ENCODE measurements around the gene CENPE. TPM values are rescaled to one million over a fixed set of nuclear protein-coding genes. Genes with fewer than 3 reads are reported as not detected.

The CENPE gene
- total RNA-seq, 1 donor from 2014 or later, result 0.51 TPM

DNA sequence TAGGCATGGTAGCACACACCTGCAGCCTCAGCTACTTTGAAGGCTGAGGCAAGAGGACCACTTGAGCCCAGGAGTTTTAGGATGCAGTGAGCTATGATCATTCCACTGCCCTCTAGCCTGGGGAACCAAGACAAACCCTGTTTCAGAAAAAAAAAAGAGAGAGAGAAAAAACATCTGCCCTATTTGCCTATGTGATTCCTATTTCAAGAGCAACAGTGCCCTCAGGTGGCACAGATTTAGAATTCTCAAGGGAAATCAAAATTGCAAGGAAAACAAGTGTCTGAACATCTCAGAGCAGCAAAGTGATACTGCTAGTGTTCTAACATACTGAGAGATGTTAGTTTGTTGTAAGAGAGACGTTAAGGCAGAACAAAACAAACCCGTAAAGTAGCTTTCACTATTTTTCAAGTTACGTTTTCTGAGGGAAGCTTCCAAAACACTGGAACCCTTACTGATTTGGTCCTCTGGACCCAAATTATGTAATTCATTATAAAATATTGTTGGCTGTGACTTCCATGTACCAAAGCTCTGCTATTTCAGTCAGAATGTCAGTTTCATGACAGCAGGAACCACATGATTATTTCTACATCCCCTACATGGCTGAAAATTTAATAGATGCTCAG lies 106.4 kb downstream of the CENPE start:
- DNase-seq (ENCODE audit: missing footprints), result no peak
- intact Hi-C loops (cut with DNase I), result loop anchor here (5.0 to 10.0 kb wide), 2 partner anchors 44 to 77 kb away; partner anchors contain the start of gene SLC9B1
- no peak for ATAC-seq

DNA sequence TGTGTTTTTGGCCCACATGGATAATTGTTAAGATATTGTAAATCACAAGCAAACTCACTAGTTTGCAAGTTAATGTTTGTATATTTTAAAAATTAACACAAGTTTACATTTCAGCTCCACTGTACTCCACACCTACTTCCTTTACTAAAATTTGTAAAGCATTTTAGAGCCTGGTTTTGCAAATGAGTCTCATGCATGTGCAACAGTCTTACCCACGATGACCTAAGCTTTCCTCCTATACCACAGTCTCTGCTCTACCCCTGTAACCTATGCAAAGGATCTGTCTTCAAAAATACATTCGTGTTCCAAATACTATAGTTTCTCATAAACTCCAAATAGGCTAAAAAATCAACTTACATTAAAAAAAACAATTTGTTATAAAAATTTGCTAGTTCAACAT lies 108.7 kb downstream of the CENPE start:
- no peak for ATAC-seq
- no peak for DNase-seq (ENCODE audit: missing footprints)
- intact Hi-C loops (cut with DNase I), result no loop called here

DNA sequence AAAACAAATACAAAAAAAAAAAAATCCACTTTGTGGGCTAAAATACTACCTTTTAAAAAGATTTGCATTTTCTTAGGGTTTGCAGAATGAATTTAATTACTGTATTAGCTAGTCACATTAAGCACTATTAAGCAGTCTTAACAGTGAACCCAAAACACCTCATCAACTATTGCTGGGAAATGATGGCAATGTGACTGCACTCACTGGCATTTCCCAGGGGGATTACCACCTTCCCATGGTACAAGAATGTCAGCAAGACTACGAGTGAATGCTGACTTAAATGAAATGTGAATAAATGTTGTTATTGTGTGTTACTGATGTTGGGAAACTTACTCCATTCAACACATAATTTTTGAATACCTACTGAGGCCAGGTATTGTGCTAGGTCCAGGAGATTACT lies 111.6 kb downstream of the CENPE start:
- no peak for ATAC-seq
- DNase-seq (ENCODE audit: missing footprints), result no peak
- intact Hi-C loops (cut with DNase I), result no loop called here

DNA sequence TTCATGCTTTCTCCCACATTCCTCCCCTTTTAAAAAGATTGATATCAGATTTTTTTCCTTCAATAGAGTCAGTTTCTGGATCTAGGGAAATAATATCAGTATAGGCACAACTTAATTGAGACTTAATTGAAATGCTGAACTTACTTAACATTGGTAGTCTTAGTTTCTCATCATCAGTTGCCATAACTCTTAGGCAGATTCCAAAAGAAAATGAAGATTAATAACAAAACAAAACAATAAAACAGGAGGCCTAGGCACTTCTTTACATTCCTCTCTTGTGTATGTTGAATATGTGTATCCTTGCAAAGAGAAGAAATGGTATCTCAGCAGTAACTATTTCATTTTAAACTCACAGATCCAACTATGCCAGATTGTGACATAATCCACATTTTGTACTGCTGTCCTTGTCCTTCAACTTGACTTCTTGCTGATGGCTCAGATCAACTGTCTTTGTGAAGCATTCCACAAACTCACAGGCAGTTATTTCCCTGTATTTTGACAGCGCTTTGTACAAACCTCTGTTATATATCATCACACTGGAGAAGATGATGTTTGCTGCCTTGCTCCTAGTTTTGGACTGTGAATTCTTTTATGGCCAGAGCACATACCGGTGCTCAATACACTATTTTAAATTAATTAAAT lies 112.5 kb downstream of the CENPE start:
- intact Hi-C loops (cut with DNase I), result no loop called here
- DNase-seq (ENCODE audit: missing footprints) (no peak), ATAC-seq (no peak)

DNA sequence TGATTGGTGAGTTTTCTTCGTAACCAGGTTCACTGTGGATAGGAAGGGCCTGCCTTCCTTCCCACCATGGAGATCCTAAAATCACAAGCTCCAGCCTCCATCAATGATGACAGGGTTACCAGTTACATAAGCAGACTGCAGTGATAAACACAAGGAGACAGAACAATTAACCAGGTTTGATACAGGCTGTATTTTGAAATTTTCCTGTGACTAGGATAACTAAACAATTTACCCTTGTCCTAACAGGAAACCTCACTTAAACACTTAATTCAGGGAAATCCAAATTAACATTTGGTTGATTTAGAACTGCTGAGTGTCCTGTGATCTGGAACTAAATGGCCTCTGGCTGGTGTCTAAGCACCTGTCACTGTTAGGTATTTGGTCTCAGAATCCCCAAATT lies 118.5 kb downstream of the CENPE start:
- ATAC-seq, result no peak
- intact Hi-C loops (cut with DNase I), result no loop called here
- no peak for DNase-seq (ENCODE audit: missing footprints)

DNA sequence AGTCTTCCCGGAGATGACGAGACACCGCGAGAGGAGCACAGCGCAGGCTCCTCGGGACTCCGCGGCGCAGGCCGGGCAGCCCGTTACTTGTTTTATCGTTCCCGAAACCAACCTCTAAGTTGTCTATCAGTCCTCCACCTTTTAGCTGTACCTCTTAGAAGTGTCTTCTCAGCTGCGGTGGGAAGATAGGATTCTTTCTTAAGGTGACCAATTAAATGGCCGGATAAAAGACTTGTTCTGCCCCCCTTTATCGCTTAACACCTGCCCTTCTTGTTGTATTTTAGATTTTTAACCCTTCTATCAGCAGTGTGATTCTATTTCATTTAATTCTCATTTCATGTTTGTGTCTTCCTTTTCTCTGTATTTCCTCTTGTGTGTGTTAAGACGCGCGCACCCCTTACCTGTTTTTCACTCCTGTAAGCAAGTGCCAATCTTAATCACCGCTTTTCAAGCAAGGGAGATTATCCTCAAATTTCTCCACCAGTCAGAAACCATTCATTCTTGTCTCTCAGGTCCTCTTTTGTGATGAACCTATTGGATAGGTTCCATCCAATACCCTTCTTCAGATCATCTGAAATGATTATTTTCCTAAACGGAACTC lies 121.3 kb downstream of the CENPE start, which contains the start of gene SLC9B2:
SLC9B2 (minus strand) TSS at position 15 of the 601 bp plus-strand sequence. CDS start 9,211 bp downstream, outside the sequence.
- DNase-seq (ENCODE audit: missing footprints) (no peak), ATAC-seq (no peak)
- intact Hi-C loops (cut with DNase I), result no loop called here

DNA sequence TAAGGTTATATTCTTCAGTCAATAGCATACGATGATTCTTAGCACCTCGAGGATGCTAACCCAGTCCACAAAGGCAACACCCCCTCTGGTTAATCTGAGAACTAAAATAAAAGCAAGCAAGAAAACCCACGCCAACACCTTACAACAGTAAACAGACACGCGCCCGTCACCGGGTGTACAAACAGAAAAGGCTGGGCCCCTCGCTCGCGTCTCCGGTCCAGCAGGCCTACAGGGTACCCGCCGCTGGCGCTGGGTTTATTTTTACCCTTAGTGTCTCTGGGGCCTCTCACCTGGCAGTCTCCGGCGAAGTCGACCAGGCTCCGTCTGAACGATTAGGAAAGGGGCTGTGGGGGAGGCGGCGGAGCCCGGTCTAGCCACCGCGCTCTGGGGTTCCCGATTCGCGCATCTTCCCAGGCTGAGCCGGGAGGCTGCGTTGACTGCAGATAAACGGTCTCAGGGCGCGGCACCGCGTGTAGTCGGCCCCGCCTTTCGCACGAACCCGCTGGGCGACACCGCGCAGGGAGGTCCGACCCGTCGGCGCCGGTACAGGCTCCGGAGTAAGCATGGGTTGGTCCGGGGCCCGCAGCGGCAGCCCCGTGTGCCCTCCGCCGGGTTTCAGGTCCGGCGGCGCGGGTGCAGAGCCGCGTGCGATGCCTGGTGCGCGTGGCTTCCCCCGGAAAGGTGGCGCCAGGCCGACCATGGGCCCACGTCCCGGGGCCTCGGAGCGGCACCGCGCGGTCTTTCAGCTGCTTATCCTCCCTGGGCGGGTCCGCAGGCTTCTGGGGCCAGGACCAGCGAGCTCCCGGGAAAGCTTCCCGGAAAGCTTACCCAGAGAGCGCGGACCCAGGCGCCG lies 122.0 kb downstream of the CENPE start:
- ATAC-seq, result peak; percentile 93
- peak; percentile 84 for DNase-seq (ENCODE audit: missing footprints)
- intact Hi-C loops (cut with DNase I), result no loop called here

DNA sequence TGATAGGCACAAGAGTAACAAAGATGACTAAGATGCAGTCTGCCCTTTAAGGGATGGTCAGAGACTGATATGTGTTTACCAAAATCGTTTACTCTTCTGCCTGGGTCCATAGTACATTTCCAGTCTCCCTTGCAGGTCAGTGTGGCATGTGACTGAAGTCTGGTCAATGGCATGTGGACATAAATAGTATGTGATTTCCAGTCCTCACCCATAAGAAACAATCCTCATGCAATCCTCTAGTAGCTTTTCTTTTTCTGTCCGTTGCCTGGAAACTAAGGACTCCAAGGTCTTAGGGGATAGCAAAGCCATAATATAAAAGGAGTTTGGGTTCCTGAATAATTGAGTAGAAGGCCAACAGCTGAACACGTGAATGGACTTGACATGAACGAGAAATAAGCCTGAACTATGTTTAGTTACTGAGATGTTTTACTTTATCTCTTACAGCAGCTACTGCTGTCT lies 122.7 kb downstream of the CENPE start:
- ATAC-seq (no peak), DNase-seq (ENCODE audit: missing footprints) (no peak)
- intact Hi-C loops (cut with DNase I), result no loop called here

DNA sequence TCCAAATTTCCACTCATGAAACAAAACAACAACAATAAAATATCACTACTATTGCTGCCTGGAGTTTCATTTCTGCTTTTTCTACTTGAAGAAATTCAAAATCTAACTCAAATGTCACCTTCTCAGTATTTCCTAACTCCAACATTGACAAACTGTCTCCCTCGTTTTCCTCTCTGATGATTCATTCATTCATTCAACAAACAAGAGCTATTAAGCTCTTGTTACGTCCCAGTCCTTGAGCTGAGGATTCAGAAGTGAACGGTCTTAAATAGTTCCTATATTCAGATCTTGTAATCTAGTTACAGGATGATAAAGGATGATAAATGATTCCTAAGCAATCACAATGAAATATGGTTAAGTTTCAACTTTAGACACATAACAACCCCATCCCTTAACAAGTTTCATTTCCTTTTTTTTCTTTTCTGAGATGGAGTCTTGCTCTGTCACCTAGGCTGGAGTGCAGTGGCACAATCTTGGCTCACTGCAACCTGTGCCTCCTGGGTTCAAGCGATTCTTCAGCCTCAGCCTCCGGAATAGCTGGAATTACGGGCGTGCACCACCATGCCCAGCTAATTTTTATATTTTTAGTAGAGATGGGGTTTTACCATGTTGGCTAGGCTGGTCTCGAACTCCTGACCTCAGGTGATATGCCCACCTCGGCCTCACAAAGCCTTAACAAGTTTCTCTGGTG lies 123.3 kb downstream of the CENPE start:
- DNase-seq (ENCODE audit: missing footprints) (no peak), ATAC-seq (no peak)

DNA sequence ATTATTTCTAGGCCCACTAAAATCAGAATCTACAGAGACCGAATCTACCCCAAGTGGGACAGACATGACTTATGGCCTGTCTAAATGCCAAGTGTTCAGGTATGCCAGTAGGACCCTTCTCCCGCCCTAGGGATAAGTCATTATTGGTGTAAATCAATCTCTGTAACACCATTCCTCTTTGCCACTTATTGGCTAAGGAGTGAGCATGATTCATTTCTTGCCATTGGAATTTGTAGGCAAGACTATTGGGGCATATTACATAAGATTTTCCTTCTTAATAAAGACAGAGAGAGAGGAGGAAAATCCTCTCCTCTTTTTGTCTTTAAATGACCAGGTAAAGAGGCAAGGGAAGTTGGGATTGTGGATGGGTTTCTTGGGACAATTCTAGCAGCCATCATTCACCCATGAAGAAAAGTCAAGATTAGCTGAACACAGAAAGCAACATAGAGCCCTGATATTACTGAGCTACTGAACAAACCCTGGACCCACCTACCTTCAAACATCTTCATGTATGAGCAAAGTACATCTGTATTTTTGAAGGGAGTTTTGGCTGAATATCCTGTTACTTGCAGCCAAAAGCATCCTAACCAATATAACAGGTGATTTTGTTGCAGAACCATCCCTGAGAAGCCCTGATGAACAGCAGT lies 124.2 kb downstream of the CENPE start:
- intact Hi-C loops (cut with DNase I), result no loop called here

More for the DNA sequence above, 123.3 kb downstream of the CENPE start:
- intact Hi-C loops (cut with DNase I), result no loop called here

DNA sequence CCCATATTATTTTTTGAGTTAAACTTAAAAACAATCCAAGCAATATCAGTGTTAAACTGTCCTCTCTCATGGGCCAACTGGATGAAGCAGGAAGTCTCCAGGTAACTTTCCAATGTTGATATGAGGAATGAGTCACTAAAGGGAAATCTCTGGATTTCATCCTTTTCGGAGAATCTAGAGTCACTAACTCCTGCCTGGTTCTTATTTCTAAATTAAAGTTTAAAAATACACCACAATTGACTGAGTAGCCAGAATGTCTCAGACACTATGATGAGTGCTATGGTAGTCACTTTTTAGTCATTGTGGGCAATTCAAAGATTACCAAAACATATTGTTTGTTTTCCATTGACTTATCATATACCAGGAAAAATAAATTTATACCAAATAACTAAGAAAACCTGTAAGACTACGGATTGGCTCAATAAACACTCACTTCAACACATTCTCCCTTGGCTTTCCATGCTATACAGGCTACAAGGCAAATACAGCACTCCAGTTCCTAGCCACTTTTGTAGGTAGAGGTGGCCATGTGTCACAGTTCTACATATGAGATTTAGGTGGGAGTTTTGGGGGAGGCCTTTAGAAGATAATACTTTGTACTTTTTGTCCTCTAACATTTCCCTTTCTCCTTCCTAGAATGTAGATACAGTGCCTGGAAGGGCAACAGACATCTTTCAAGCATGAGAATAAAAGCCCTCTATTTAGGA lies 130.1 kb downstream of the CENPE start:
- intact Hi-C loops (cut with DNase I), result no loop called here
- DNase-seq (ENCODE audit: missing footprints) (no peak), ATAC-seq (no peak)

More for the DNA sequence above, 124.2 kb downstream of the CENPE start:
- ATAC-seq (no peak), DNase-seq (ENCODE audit: missing footprints) (no peak)

DNA sequence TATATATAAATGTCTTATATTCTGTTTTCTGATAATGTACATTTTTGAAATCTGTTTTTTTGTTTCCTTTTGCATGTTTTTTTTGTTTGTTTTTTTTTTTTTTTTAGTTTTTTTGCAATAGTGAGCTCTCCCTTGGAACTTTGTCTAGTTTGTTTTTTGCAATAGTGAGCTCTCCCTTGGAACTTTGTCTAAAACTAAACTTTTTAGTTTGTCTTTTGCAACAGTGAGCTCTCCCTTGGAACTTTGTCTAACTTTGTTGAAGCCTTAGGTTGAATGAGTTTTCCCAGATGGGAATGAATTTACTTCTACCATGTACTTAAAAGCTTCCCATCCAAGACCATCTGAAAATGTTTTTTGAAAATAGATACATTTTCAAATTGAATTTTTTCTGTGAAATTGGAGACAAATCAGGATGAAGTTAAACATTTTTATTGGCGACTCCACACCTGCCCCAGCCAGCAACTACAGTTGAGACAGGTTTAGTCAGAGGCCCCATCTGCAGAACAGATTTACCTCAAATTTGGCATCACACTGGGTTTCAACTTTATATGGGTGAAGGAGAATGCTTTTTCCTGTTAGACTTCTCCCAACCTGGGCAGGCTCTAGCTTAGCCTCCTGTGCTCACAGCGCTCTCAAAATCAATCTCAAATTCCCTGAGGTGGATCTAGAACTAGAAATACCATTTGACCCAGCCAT lies 137.5 kb downstream of the CENPE start:
- intact Hi-C loops (cut with DNase I), result no loop called here
- DNase-seq (ENCODE audit: missing footprints) (no peak), ATAC-seq (no peak)

Other genes starting within 250 kb of the CENPE start
- gene SLC9B1, start 178.6 kb downstream of the CENPE start, total RNA-seq, result 0.95 TPM
- gene SLC9B2, start 121.6 kb downstream of the CENPE start, total RNA-seq, result 3.3 TPM
- 25.4 TPM for gene BDH2, start 98.5 kb downstream of the CENPE start, total RNA-seq

Data from Right ventricle myocardium inferior (tissue), 1 donor.